Stomach smooth muscle (tissue), 2 donors: ENCODE data around the gene CD47.

ENCODE experiments used
- H3K27ac ChIP-seq: one replicate; pipeline ENCODE4 v1.7.0; 2013; ENCODE audit warnings: mild to moderate bottlenecking, low read length, inconsistent platforms
- H3K27me3 ChIP-seq, 2 donors: one replicate each; pipeline ENCODE4 v1.7.0; 2013; ENCODE audit warnings: low read length in 2 of 2; ENCODE audit not compliant: insufficient read depth in 2 of 2, control insufficient read depth in 1 of 2
- H3K36me3 ChIP-seq, 2 donors: one replicate each; pipeline ENCODE4 v1.7.0; 2013; ENCODE audit warnings: low read length in 2 of 2; ENCODE audit not compliant: control insufficient read depth in 2 of 2, insufficient read depth in 2 of 2
- H3K4me1 ChIP-seq: one replicate; pipeline ENCODE4 v1.7.0; 2013; ENCODE audit warnings: low read length; ENCODE audit not compliant: control insufficient read depth, insufficient read depth
- H3K4me3 ChIP-seq, 2 donors: one replicate each; pipeline ENCODE4 v1.7.0; 2013; ENCODE audit warnings: low read length in 2 of 2
- H3K9ac ChIP-seq, 2 donors: one replicate each; pipeline ENCODE4 v1.7.0; 2013; ENCODE audit warnings: low read length in 2 of 2, mild to moderate bottlenecking in 1 of 2
- H3K9me3 ChIP-seq, 2 donors: one replicate each; pipeline ENCODE4 v1.7.0; 2013; ENCODE audit warnings: low read length in 2 of 2; ENCODE audit not compliant: control insufficient read depth in 2 of 2
- donor health status: healthy.
- donor health status: Pancreatic carcinoma.

CD47 gene

DNA sequence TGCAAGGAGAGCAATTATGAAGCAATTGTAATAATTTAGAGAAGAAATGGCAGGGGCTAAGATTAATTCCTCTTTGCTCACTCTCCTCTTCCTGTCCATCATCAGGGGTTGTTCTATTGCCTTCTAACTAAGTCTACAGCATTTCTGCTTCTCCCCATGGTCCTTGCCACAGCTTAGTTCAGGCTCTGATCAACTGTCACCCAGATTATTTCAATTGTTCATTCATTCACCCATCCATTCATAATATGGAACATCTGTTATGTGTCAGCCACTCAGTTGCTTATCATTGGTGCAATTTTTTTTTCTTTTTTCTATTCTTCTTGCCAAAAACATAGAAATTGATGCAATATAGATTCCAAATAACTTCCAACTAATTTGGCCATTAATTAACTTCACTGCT lies 93.2 kb downstream of the CD47 start:
- no peaks in the 10 kb centered on the region for H3K4me1 ChIP-seq
- no peak overlapping the region for H3K9ac ChIP-seq
- no peak overlapping the region for H3K4me3 ChIP-seq
- H3K36me3 ChIP-seq, result no peaks in the 10 kb centered on the region
- no peak overlapping the region for H3K27ac ChIP-seq
- no peaks in the 10 kb centered on the region for H3K9me3 ChIP-seq
- H3K27me3 ChIP-seq, result no peaks in the 10 kb centered on the region

- Histone ChIP-seq H3K36me3 (no peaks in the 10 kb centered on the region), H3K4me1 (no peaks in the 10 kb centered on the region), H3K27me3 (no peaks in the 10 kb centered on the region), H3K9me3 (no peaks in the 10 kb centered on the region), H3K4me3 (no peak overlapping the region), H3K27ac (no peak overlapping the region), H3K9ac (no peak overlapping the region)
These were observed 95.0 kb downstream of the CD47 start for GRCh38 chr3:107995823-107996222.

GRCh38 chr3:107994956-107995715 lies 95.7 kb downstream of the CD47 start:
- no peaks in the 10 kb centered on the region for H3K9me3 ChIP-seq

DNA sequence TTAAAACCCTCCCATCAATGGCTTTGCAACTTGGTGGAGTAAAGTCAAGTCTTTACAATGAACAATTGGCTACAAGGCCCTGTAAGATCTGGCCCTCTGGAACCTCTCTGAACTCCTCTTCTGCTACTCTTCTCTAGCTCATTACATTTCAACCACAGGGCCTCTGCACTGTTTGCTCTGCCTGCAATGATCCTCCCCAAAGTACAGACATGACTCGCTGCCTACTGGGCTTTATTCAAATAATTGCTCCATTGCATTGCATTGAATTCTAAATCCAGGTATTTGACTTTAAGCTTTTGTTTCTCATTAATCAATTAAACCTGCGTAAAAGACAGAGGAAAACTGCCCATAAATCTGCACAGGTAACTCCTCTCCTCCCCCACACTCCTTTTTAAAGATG lies 96.7 kb downstream of the CD47 start:
- H3K9me3 ChIP-seq, result no peaks in the 10 kb centered on the region
- no peak overlapping the region for H3K9ac ChIP-seq
- H3K4me1 ChIP-seq, result no peaks in the 10 kb centered on the region
- H3K4me3 ChIP-seq, result no peak overlapping the region
- H3K36me3 ChIP-seq, result no peaks in the 10 kb centered on the region
- H3K27me3 ChIP-seq, result no peaks in the 10 kb centered on the region
- no peak overlapping the region for H3K27ac ChIP-seq

More at GRCh38 chr3:107994956-107995715, 95.7 kb downstream of the CD47 start:
- Histone ChIP-seq H3K36me3 (no peaks in the 10 kb centered on the region), H3K9ac (no peak overlapping the region), H3K4me3 (no peak overlapping the region), H3K27me3 (no peaks in the 10 kb centered on the region), H3K4me1 (no peaks in the 10 kb centered on the region), H3K27ac (no peak overlapping the region)

- Histone ChIP-seq H3K27ac (no peak overlapping the region), H3K4me1 (peaks cover 2% of the 10 kb centered on the region), H3K9me3 (no peaks in the 10 kb centered on the region), H3K36me3 (no peaks in the 10 kb centered on the region), H3K9ac (no peak overlapping the region), H3K27me3 (no peaks in the 10 kb centered on the region), H3K4me3 (no peak overlapping the region)
These were observed 97.1 kb downstream of the CD47 start for GRCh38 chr3:107993771-107994170.
